GM10847 (cell line): ENCODE measurements around the gene ELP2.
A peak's percentile ranks its signal among the peaks of the same experiment; 100 is the strongest.

Source experiments
- POLR2A ChIP-seq: IDR thresholded peaks from 2 replicates; pipeline ENCODE4 v1.6.1; 2011; ENCODE audit not compliant: insufficient read length; ENCODE audit errors: extremely low read depth

Gene ELP2, protein sequence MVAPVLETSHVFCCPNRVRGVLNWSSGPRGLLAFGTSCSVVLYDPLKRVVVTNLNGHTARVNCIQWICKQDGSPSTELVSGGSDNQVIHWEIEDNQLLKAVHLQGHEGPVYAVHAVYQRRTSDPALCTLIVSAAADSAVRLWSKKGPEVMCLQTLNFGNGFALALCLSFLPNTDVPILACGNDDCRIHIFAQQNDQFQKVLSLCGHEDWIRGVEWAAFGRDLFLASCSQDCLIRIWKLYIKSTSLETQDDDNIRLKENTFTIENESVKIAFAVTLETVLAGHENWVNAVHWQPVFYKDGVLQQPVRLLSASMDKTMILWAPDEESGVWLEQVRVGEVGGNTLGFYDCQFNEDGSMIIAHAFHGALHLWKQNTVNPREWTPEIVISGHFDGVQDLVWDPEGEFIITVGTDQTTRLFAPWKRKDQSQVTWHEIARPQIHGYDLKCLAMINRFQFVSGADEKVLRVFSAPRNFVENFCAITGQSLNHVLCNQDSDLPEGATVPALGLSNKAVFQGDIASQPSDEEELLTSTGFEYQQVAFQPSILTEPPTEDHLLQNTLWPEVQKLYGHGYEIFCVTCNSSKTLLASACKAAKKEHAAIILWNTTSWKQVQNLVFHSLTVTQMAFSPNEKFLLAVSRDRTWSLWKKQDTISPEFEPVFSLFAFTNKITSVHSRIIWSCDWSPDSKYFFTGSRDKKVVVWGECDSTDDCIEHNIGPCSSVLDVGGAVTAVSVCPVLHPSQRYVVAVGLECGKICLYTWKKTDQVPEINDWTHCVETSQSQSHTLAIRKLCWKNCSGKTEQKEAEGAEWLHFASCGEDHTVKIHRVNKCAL

DNA sequence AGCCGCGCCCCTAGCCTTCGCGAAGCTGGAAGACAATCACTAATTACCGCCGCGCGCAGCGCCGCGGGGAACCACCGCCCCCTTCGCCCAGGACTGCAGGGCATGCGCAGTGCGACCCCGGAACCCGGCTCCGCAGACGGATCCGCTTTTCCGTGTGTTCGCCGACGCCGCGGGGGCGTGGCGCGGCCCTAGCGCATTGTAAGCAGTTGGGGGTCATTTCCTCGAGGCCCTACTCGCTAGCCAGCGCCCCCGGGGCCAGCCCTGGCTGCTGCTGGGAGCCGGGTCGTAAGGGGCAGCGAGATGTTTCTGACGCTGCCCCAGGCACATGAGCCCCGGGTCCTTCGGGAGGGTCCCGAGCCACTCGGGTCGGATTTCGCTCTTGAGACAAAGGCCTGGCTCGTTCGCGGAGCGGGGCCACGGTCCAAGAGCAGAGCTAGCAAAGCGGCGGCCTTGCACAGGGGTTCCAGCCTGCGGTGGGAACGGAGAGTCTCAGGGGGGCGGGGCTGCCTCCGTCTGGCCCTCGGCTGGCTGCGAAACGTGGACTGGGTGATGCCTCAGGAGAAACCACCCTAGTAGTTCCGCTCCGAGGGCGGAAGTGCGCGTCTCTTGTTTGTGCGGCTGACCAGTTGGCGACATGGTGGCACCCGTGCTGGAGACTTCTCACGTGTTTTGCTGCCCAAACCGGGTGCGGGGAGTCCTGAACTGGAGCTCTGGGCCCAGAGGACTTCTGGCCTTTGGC is at the start of gene ELP2, which contains the start of gene SLC39A6:
Gene ELP2 (plus strand): TSS at position 600 of the 739 bp plus-strand sequence. CDS start 35 bp downstream, at position 635.
Gene SLC39A6 (minus strand): TSS at position 41 of the 739 bp plus-strand sequence. CDS start 2,333 bp downstream, outside the sequence.
- TF ChIP-seq POLR2A: peak; percentile 72

DNA sequence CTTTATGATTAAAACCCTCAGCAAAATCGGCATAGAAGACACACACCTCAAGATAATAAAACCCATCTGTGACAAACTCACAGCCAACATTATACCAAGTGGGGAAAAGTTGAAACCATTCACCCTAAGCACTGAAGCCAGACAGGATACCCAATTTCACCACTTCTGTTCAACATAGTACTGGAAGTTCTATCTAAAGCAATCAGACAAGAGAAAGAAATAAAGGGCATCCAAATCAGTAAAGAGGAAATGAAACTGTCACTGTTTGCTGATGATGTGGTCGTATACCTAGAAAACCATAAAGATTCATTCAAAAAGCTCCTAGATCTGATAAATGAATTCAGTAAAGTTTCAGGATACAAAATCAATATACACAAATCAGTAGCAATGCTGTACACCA is 46.0 kb upstream of the ELP2 start:
- no peak for TF ChIP-seq POLR2A

DNA sequence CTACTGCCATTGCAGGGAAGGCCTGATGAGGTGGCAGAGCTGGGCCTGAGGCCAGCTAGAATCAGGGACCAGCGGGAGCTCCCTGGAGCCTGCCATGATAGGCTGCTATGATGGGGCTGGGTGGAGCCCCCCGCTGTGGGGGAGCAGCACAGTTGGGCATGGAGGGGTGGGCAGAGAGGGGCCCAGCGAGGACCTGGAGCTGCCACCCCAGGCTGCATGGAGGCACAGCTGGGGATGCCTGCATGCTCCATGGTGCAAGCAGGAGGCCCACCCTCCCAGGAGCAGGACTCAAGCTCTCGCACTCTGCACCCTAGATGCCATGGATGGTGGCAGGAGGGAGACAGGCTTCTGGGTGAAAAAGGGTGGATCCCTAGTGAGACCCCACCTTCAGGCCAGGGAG is 44.5 kb upstream of the ELP2 start:
- no peak for TF ChIP-seq POLR2A

DNA sequence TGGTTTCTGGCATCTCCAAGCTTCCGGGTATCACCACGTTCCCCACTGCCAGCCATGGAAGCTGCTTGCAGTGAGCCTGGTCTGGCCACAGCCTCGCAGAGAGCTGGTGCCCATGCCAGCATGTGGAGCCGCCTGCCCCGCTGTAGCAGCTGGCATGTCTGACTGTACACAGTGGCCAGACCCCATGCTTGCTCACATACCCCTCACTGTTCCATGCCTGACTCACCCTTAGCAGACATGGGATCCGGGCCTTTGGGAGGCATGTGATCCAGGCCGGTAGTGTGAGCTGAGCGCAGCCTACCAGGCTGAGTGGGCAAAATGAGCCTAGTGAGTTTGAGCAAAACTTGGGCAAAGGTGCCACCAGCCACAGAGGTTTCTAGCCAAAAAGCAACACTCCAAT is 43.5 kb upstream of the ELP2 start:
- no peak for TF ChIP-seq POLR2A

DNA sequence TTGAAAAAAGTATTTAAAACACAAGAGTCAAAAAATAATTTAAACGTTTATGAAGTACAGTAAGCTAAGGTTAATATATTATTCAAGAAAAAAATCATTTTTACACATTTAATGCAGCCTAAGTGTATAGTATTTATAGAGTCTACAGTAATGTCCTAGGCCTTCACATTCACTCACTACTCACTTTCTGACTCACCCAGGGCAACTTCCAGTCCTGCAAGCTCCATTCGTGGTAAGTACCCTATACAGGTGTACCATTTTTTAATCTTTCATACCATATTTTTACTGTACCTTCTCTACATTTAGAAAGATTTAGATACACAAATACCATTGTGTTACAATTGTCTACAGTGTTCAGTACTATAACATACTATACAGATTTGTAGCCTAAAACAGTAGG is 41.4 kb upstream of the ELP2 start:
- TF ChIP-seq POLR2A: no peak

DNA sequence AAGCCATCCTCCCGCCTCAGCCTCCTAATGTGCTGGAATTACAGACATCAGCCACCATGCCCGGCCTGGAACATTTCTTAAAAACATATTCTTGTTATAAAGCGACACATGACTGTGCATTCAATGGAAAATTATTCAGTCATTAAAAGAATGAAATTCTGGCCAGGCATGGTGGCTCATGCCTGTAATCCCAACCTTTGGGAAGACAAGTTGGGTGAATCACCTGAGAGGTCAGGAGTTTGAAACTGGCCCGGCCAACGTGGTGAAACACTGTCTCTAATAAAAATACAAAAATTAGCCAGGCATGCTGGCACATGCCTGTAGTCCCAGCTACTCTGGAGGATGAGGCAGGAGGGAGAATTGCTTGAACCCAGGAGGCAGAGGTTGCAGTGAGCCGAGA is 40.7 kb upstream of the ELP2 start:
- TF ChIP-seq POLR2A: no peak

DNA sequence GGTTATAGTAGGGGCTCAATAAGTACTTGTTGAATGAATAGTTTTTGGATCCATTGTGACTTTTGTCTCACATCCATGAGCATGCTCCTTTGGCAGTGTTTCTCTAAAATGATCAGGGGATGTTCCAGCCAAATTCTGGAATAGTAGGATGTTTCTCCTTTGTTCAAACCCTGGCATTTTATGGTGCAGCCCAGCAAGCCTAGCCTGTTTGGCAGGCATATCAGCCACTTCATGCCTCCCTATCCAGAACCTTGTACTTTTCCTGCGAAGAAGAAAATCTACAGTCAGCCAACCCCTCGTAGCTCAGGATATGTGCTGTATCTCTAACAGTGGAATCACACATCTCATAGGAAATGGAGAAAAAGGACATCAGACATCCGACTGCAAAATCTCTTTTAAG is 35.3 kb upstream of the ELP2 start:
- no peak for TF ChIP-seq POLR2A

DNA sequence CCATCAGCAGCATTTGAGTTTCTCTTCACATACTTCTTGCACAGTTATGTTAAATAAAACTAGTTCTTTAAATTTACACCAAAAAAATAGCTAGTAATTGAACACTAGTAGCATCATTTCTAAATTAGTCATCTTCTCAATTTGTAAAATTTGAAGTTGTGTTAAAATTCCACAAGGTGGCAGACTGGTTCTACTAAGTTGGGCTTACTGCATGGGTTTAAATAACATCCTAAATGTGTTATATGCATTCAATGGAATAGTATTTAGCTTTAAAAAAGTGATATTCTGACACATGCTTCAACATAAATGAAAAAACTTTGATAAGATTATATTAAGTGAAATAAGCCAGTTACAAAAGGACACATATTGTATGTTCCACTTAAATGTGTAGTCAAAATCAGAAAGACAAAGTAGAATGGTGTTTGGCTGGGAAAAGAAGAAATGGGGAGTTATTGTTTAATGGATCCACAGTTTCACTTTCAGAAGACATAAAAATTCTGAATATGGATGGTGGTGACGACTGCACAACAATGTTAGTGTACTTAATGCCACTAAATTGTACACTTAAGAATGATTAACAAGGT is 33.7 kb upstream of the ELP2 start:
- no peak for TF ChIP-seq POLR2A

DNA sequence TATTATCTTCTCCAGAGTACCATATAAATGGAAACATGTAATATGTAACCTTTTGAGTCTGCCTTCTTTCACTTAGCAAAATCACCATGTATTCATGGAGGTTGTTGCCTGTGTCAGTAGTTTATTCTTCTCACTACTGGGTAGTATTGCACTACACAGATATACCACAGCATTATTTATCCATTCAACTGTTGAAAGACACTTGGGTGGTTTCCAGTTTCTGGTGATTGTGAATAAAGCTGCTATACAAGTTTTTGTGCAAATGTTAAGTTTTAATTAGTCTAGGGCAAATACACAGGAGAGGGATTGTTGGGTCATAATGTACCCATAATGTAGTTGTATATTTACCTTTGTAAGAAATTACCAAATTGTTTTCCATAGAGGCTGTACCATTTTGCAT is 32.7 kb upstream of the ELP2 start:
- no peak for TF ChIP-seq POLR2A

DNA sequence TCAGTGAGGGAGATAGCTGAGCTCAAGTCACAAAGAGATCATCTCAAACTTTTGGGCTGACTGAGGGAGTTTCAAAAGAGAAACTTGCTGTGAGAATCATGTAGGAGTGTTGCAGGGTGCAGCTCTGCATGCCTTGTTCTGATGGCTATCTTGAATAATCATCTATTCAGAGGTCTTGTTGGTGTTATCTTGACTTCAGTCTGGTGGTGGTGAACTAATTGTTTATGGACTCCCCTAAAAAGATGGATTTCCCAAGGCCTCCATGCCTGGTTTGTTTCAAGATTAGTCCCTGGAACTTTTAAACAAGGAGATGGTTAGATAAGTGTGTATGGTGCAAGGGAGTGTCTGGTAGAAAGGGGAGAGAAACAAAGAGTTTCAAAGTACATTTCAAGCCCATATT is 30.4 kb upstream of the ELP2 start:
- no peak for TF ChIP-seq POLR2A

DNA sequence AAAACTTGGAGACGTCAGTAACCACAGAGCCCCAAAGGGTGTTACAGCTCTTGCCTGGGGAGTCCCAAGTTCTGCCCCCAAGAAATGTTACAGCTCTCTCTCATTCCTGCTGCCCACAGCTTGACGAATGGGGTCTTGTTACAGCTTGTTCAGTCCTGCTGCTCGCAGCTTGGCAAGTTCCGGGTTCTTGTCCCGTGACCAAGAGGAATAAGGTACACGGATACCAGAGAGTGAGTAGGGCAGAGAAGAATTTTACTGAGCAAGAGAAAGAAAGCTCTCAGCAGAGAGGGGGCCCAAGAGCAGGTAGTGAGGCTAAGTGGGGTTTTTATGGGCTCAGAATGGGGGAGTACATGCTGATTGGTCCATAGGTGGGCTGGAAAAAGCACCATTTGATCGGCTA is 27.8 kb upstream of the ELP2 start:
- TF ChIP-seq POLR2A: no peak

DNA sequence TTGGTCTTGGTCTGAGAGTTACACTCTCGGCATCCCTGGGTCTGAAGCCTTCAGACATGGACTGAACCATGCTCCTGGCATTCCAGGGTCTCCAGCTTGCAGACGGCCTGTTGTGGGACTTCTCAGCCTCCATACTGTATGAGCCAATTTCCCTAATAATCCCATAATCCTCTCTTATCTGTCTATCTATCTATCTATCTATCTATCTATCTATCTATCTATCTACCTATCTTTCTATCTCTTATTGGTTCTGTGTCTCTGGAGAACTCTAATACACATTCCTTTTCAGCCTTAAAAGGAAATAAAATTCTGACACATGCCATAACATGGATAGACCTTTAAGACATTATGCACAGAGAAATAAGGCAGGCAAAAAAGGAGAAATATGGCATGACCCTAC is 24.9 kb upstream of the ELP2 start:
- TF ChIP-seq POLR2A: no peak

DNA sequence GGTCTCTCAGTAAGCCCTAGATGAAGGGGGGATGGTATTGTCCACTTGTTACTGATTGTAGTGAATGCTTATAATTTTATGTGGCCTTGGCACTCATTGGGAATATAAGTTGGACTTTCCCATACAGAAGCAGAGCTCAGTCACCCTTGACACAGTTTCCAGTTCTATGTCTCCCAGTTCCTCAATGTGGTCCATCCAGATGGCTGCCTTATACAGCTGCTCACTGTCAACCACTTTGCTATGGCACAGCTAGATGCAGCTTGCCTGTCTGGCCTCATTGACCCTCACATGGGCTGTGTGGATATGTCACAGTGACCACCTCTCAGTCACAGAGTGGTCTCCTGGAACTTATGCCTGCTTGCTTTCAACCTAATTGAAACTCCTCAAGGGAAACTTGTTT is 22.2 kb upstream of the ELP2 start:
- TF ChIP-seq POLR2A: no peak

DNA sequence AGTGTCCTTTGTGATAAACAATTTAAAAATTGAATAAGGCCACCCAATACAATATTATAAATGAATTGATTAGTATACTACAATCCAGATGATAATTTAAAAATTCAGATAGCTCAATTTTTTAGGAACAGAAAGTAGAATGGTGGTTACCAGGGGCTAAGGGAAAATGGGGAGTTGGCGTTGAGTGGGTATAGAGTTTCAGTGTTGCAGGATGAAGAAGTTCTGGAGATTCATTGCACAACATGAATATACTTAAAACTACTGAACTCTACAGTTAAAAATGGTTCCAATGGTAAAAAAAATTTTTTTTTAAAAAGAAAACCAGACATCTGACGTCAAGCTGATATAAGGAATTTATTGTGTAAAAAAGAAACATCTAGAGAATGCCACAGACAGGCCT is 21.5 kb upstream of the ELP2 start:
- TF ChIP-seq POLR2A: no peak

DNA sequence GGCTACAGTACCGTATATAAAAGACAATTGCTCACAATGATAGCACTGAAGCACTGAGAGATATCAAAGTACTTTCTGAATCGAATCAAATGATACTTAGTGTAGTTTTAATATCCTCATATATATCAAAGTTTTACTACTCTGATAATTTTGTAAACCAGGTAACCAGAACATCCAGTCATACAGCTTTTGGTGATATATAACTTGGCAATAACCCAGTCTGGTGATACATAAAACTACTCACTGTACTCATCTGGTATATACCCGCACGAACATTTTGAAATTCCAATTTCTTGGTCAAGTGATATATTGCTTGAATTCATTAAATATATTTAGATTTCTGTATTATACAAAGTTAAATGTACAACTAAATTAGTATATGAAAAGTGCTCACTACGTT is 21.1 kb upstream of the ELP2 start:
- TF ChIP-seq POLR2A: no peak

DNA sequence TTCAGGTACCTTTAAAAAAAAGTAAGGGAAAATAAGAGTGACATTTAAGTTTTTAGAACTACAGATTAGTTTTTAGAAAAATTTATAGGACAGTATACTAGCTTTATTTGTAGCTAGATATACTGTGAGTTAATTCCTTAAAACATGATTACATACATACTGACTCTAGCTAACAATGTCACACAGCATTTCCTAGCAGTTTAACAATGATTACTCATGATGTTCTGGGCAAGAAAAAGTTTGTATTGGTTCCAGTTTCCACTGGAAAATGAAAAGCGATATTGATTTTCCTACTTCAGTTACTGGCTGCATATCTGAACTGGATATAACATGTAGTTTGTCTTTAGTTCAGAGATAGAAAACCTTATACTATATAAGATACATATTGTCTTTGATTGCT is 20.0 kb upstream of the ELP2 start:
- TF ChIP-seq POLR2A: no peak

DNA sequence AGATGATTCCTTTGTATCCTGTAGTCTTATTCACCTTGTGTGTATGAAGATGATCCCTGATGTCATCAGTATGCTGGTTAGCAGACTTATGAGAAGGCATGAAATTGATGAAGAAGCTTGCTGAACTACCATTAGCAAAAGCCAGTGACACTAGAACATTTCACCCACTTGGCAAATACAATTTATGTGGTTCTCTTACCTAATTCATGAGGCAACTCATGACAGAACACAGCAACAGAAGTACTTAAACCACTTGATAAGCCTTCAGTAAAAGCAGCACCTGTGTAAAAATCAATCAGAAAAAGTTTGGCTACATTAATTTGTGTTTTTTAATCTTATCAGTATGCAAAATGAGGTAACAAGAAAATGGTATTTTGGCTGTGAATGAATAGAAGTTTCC is 17.4 kb upstream of the ELP2 start:
- no peak for TF ChIP-seq POLR2A
